GM18511 (cell line): Measurements from ENCODE around the gene DROSHA.
"Not testable (repeated sequence)": the region's sequence is repeated elsewhere in the genome, so short reads cannot be mapped to it uniquely, and the experiment has no call there.

ENCODE experiments used
- ATAC-seq: cut with Tn5 transposase; IDR thresholded peaks from one replicate; pipeline ENCODE4 v1.9.1; 2021; ENCODE audit warnings: mild to moderate bottlenecking, moderate library complexity; ENCODE audit not compliant: unreplicated experiment

The DROSHA gene

DNA sequence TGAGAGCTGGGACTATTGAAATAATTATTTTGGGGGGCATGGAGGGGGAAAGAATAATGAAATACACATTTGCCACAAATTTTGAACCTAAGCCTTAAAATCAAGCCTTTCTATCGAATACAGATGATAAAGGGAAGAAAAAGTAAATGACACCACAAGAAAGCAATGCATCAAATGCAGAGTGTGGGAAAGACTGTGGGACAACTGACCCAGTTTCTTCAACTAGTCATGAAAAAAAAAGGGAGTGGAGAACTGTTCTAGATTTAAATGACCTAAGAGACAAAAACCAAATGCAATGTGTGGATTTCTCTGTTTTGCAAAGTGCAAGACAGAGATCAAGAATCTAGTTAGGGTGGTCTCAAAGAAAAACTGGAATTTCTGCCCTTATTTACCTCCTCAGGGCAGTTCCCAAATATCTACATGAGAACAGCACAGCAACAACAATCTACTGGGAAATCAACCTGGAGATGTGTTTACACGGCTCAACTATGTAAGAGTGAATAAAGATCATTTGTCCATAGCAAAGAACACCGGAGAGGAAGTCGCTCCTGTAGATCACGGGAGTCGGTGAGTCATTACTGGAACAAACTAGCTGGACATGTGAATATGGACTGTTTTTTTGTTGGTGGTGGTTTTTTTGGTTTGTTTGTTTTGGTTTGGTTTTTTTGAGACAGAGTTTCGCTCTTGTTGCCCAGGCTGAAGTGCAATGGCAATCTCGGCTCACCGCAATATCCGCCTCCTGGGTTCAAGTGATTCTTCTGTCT, 145.9 kb downstream of the DROSHA start:
- ATAC-seq: no peak

DNA sequence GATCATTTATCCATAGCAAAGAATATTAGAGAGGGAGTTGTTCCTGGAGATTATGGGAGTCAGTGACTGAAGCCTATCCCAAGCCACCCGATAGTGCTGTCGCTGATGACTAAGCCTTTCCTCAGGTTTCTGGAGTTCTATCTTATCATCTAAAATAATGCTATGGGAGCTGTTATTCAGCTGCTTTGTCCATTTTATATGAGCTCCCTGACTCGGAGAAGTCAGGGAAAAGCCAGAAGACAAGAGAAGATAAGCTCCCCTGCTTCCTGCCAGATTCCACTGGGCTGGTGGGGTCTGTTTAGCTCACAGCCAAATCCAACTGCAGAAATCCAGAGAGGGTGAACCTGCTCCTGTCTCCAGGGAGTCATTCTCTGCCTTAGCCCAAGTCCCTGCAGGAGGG, 148.2 kb downstream of the DROSHA start:
- no peak for ATAC-seq

DNA sequence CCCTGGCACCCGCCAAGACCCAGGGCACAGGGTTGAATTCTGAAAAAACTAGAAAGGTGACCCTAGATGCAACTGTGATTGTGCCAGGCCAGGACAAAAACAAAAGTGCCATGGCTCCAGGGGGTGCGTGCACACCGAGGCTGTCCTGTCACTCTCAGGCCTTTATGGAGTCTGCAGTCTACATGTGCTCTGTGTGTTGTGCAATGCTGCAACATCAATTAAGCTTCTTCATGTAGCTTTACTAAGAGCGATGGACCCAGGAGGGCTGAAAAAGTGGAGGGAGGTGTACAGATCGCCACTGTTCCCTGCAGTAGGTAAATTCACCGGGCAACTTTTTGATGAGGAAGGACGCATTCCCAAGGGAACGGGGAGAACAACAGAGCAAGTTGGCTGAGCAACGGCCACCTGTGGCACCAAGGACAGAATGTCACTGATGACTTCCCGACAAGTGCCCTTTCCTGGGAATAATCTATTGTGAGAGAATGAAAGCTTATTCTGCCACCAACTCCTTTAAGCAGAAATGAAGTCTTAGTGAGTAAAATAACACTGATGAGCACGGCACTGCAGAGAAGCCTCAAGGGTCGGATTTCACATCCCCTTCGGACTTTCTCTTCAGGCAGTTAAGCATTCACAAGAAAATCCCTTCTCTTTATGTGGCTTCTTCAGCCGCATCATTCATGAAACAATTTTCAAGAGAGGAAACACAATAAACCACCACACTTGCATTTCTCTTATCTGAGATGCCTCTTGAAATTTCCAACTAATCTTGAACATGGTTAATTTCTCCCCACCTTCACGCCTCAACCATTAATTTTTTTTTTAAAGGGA, 149.6 kb downstream of the DROSHA start:
- peak; percentile 62 for ATAC-seq

DNA sequence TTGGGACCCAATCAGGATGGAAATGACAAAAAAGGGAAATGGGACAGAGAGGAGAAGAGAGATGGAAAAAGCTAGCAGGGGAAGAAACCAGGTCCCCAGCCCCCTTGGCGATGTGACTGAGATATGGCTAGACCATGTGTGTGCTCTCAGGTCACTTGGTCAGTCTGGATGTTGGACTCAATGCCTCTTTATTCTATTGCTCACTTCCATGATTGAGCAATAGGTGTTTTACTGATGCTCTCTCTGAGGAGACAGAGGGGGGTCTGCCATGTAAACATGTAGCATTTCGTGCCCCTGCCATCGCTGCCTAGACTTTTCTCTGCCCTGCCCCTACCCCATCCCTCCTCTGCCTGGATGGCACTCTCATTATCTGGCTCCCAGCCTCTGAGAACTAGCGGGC, 150.6 kb downstream of the DROSHA start:
- ATAC-seq: no peak

DNA sequence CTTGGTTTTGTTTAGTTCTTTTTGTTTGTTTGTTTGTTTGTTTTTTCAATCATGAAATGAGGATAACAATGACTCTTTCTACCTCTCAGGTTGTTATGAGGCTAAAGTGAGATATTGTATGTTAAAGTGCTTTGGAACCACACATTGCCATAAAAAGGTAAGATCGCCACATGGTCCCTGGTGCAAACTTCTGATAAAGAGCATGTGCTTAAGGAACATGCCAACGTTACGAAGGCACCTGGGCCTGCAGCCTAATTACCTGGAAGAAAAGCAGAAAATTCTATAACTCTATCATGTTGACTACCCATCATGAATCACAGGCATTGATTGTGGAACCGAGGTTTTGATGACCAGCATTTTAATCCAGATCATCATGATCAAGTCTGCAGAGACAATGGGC, 151.8 kb downstream of the DROSHA start:
- ATAC-seq: no peak

DNA sequence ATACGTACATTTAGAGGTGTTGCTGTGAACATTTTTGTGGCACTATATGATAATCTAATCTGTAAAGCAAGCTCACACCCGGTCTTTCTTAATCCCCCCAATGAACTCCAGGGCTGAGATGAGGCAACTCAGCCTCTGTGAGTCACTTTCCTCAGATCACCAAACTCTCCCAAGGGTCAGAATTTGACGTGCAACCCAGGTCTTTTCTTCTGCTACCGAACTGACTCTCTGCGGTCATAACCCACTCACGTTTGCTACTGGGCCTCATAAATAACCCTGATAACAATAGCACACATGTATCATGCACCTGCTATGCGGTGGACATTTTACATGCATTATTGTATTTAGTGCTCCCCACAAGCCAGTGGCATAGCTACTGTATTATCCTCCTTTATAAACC, 153.1 kb downstream of the DROSHA start:
- ATAC-seq: no peak

DNA sequence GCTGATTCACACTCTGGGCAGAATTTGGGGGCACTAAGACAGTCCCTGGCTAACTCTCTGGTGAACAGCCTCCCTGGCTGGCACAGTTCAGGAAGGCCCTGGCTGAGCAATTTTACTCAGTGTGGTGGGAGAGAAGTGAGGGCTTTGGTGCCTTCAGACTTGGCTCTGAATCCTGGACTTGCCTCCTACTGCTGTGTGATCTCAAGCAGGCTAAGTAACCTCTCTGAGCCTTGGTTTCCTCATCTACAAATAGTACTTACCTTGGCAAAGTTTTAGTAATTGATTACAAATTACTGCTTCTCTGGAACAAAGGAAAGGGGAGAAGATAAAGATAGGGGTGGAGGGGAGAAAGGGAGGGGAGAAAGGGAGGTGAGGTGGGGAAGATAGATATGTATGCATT, 153.8 kb downstream of the DROSHA start:
- ATAC-seq: no peak

DNA sequence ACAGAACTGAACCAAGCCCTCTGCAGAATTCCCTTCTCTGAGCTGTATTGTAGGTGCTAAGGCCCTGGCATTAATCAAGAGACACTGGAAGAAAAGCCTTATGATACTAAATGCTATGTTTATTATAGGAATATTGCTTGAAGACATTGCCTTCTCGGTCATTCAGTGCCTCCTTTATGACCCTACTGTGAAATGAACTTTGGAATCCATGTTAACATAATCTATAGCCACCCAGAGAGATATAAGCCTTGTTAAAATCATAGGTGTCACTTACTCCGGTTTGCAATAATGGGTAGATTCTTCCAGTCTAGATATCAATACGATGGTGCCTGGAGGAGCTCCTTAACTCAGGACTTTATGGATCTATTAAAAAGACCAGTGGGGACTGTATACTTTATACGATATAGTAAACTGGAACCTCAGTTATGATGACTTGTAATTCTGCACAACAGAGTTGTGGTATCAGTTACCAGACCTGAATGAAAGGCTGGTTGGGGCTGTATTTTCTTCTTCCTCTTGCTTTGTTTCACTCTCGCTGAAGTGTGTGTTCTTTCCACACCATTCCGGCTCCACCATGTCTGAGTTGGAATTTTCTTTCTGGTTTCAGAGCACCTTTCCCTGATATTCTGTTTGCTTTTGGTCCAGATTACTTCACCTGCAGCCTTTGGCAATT, 154.5 kb downstream of the DROSHA start:
- ATAC-seq: no peak

DNA sequence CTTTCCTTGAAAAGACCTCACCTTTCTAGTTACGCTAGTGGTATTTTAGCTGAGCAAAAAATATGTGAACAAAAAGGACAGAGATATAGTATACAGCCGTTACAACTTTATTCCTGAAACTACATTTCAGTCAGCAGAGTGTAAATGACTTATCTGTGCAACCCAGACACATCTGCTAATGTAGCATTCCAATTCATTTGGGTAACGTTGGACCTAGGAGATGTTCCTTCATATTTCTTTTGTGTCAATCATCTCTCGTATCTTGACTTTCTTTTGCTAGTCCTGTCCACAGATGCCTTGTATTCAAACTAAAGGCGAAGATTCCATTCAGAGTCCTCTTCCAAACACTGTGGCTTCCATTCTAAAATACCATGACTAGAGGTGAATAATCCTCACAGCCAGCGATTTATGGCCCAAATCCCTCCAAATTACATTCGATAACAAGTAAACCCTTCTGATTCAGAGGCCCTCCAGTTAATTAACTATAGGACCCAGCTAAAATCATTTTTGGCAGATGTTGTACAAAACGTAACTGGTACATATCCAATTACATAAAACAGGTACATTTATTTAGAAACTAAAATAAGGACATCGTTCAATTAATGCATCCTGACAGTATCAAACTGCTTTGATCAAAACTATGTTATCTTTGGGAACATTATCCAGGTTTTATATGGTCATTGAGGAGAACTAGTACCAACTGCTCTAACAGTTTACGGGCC, 155.7 kb downstream of the DROSHA start:
- no peak for ATAC-seq

DNA sequence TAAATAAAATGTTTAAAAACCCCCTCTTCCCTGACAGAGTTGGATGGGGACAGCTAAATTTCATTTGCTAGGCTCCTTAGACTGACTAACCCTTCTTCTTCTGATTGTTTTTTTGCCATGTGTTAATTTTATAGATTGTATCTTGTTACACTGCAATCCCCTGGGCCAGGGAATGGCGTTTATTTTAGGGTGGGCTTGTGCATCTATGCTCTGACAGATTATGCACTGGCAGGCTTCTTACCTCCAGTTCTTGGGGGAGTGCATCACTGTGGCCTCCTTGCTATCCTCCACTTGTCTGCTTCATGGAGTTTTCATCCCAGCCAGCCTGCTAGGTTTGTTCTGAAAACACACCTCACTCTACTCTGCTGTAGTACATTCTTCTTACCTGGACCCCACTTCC, 159.8 kb downstream of the DROSHA start:
- ATAC-seq: no peak

DNA sequence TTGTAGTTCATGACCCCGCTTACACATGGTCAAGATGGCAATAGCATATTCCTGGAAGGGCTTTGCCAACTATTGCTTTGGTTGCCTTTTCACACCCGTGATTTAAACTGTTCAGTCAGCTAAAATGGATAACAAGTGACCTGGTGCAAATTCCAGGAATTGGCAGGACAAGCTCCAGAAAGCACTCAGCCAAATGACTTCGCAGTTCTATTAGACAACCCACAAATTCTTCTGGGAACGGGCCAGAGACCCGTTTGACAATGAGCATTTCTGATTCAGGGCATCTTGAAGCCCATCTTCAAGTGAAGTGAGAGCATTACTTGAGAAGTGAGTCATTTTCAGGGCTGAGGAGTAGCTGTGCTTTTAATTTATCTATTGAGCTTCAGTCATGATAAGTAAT, 165.0 kb downstream of the DROSHA start:
- ATAC-seq: no peak

DNA sequence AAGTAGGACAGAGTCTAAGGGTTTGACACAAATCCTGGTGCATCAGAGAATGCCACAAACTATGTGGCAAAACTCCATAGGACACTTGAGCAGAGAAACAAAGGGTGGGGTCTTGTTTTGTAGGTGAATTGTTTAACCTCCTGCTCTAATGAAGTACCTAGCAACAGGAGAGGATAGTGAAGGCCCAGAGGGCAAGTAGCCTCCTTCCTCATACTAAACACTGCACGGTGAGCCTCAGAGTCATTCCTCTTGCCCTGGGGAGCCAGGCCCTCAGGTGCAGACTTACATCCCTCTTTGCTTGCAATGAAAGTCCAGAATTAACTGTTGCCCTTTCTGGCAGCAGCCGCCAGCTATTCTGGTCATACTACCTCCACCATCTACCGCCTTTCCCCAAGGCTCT, 166.1 kb downstream of the DROSHA start:
- ATAC-seq: no peak

DNA sequence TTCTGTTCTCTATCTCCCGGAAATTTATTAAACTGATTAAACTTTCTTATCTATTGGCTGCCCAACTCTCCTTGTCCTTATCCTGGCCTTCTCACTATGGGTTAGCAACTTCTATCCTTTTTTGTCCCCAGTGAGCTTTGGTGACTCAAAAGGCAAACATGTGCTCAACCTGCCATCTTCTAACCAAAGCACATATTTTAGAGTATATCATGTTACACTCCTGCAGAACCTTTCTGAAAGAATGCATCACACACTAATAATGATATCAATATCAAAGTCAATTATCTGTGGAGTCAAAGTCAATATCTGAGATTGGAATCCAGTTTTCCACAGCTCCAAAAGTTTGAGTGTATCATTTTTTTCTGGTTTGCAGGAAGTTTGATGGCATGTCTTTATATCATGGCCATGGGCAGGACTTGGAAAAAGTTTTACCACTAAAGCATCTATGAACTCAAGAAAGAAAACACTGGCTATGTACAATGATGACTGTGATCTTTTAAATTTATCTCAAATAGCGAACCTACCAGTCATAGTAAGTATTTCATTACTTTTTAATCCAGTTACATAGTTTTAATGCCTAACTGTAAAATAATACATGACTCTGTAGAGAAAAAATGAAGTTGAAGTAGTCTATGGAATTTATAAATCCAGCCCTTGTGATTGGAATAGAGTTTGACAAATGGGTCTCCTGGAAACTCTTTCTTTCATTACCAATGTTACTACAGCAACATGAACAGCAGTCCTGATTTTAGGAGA, 166.8 kb downstream of the DROSHA start:
- no peak for ATAC-seq

DNA sequence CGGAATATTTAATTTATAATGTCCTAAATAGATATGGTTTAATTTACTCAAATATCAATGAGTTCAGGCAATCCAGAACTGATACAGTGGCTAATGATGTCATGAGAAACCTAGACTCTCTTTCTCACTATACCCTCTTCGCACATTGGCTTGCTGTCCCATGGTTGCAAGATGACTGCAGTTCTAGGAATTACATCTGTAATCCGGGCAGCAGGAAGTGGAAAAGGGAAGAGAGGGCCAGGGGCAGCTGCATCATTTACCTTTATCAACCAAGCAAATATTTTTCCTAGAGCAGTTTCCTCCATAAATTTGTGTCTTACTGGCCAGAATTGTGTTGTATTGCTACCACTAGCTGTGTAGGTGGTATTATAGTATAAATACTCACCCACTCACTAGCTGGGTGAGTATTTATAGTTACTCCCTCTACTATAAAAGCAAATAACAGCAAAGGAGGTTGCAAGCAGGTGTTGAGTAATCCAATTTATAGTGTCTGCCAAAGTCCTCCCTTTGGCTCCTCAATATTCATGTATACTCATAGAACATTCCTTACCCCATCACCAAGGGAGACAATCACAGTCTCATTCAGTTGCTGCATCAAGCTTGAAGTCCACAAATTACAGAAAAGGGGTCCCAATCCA, 168.8 kb downstream of the DROSHA start:
- ATAC-seq: no peak

DNA sequence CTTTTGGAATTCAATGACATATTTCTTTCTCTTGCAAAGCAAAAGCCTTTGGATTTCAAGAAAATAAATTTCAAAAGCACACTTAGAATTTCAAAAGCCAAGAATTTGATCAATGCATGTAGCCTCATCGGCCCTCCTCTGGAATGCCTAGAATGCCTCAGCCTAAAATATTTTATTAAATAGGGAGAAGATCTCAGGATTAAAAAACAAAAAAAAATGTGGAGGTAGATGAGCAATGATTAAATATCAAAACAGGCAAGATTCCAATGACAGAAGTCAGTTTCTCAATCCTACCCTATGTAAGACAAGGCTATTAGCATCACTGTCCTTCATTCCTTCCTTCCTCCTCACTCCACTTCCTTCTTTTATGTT, 169.4 kb downstream of the DROSHA start:
- no peak for ATAC-seq

DNA sequence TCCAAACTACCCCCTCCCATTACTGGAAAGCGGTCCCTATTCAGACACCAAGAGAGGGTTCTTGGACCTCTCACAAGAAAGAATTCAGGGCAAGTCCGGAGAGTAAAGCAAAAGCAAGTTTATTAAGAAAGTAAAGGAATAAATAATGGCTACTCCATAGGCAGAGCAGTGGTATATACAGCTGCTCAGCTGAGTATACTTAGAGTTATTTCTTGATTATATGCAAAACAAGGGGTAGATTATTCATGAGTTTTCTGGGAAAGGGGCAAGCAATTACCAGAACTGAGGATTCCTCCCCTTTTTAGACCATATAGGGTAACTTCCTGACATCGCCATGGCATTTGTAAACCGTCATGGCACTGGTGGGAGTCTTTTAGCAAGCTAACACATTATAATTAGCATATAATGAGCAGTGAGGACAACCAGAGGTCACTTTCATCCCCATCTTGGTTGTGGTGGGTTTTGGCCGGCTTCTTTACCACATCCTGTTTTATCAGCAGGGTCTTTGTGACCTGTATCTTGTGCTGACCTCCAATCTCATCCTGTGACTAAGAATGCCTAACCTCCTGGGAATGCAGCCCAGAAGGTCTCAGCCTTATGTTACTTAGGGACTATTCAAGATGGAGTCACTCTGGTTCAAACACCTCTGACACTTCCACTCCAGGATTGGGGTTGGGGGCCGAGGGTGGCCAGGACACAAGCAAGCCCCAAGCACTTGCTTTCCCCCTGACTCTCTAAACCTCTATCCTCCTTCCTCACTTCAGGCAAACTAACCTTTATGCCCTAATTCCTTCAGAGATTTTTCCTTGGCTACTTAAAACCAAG, 170.0 kb downstream of the DROSHA start:
- not testable (repeated sequence) for ATAC-seq

DNA sequence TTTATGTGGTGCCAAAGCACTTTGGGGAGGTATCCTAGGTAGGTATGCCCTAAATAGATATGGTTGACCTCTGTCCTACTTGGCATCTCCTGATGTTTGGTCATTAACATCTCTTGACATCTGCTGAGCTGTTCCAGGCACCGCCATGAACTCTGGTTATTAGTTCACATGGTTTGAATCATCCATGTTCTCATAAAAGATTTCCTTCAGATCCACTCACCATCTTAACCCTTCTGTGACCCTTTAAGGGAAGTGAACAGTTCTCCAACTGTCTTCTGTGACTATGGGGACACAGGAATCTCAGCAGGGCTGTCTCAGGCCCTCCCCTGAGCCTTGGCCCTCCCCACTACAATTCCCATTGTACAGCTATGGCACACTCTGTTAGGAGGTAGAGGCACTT, 170.7 kb downstream of the DROSHA start:
- no peak for ATAC-seq

DNA sequence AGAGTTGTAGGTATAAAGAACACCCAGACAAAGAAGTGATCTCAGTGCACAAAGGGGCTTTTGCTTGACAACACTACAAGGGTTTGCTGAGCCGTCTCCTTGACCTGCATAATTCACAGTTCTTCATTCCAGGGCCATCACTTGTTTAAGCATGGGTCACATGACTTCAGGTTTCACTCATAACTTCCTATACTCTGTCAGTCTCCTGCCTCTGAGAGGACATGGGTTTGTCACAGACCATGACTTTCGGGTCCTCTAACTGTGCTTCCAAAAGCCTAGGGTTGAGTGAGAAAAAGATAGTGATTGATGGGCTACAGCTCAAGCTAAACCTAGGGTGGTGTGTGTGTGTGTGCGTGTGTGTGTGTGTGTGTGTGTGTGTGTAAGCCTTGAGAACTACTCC, 172.1 kb downstream of the DROSHA start:
- no peak for ATAC-seq

DNA sequence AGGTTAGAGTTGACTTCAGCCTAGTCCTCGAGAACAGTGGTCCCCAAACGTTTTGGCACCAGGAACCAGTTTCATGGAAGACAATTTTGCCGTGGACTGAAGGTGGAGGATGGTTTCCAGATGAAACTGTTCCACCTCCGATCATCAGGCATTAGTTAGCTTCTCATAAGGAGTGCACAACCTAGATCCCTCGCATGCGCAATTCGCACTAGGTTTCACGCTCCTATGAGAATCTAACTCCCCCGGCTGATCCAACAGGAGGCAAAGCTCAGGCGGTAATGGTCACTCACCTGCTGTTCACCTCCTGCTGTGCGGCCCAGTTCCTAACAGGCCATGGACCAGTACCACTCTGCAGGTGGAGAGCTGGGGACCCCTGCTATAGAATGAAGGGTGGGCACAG, 174.9 kb downstream of the DROSHA start:
- no peak for ATAC-seq
